ENCODE results near the gene SLC16A11.

- TF ChIP-seq ESRRG (CRISPR knock-in tag; IDR thresholded peaks at IDR 0.05) (no peak), ZNF8 (CRISPR knock-in tag; IDR thresholded peaks at IDR 0.05) (no peak), PATZ1 (CRISPR knock-in tag; IDR thresholded peaks at IDR 0.05; ENCODE audit: borderline replicate concordance) (no peak), CSRNP3 (CRISPR knock-in tag; IDR thresholded peaks at IDR 0.05) (no peak), CREB5 (CRISPR knock-in tag; IDR thresholded peaks at IDR 0.05; ENCODE audit: low read depth) (no peak), SNAI2 (CRISPR knock-in tag; IDR thresholded peaks at IDR 0.05) (no peak)
Observed at GRCh38 chr17:7011415-7011814, 32.5 kb downstream of the SLC16A11 start.
